Adrenal gland (tissue), 19 donors: ENCODE data around the gene NKTR. TPM values are rescaled to one million over a fixed set of nuclear protein-coding genes. Genes with fewer than 3 reads are reported as not detected.
"Not testable (repeated sequence)": the region's sequence is repeated elsewhere in the genome, so short reads cannot be mapped to it uniquely, and the experiment has no call there.

Experiments used
- DNase-seq, 7 donors: peaks; one replicate each; pipeline ENCODE4 v3.0.0-alpha.2; 2019 to 2020
- H3K27ac ChIP-seq, 5 donors: fragments of 200-600 bp; sonication (generic) in 4 of 5; 1 replicate in 3 of 5; 2 replicates in 2 of 5; pipeline versions ENCODE4 v1.5.1 to v1.8.0; 2016 to 2020; ENCODE audit warnings: mild to moderate bottlenecking in 1 of 5
- H3K27me3 ChIP-seq: fragments of 200-600 bp; 2 replicates; pipeline ENCODE4 v1.8.0; 2021
- H3K36me3 ChIP-seq, 2 donors: fragments of 200-600 bp; replicated peaks in 1 of 2; 1 replicate in 1 of 2; 2 replicates in 1 of 2; pipeline versions ENCODE4 v1.5.1 to v1.8.0; 2018 to 2022
- H3K4me1 ChIP-seq, 2 donors: fragments of 200-600 bp; replicated peaks in 1 of 2; 1 replicate in 1 of 2; 2 replicates in 1 of 2; pipeline versions ENCODE4 v1.5.1 to v1.8.0; 2018 to 2021
- H3K4me3 ChIP-seq, 4 donors: fragments of 200-600 bp; sonication (generic) in 3 of 4; one replicate each; pipeline ENCODE4 v1.5.1; 2016 to 2018
- H3K9me3 ChIP-seq, 3 donors: fragments of 200-600 bp; sonication (generic) in 1 of 3; replicated peaks in 1 of 3; 1 replicate in 2 of 3; 2 replicates in 1 of 3; pipeline versions ENCODE4 v1.5.1 to v1.8.0; 2016 to 2021
- POLR2A ChIP-seq, 2 donors: fragments of 450-650 bp; IDR thresholded peaks; one replicate each; pipeline ENCODE4 v1.6.1; 2017; ENCODE audit warnings: antibody characterized with exemption in 2 of 2, mild to moderate bottlenecking in 2 of 2, moderate library complexity in 1 of 2
- WGBS, 4 donors: extraction: QIAGEN DNeasy Blood & Tissue Kit in 2 of 4; methylation state at CpG; one replicate each; pipeline versions ENCODE4 v1.1.5 to v1.1.7; 2013 to 2017; 5-methylcytosine and 5-hydroxymethylcytosine counted together
- intact Hi-C, 2 donors: fragments of 100-400 bp; cut with DNase I; formaldehyde crosslinking; loops; one replicate each; pipeline versions ENCODE4 v1.14.1 to v1.15.0; 2022 to 2023
- long read RNA-seq, 10 donors: library from polyadenylated mRNA in 3 of 10; unstranded in 2 of 10; stranded (forward) in 1 of 10; transcript quantifications; one replicate each; pipeline ENCODE4 v2.0.0 and lab custom pipeline, GENCODE V29; 2021 to 2026
- polyA plus RNA-seq, 3 donors: library from polyadenylated mRNA; stranded (reverse); fragments of 200-250 nt in 2 of 3; fragments of 350-450 nt in 1 of 3; fragmentation: Illumina TruSeq in 1 of 3; extraction: RNeasy Lipid Tissue Mini Kit (QIAGEN cat#74804) in 1 of 3; gene quantifications; one replicate each; pipeline ENCODE4 v1.2.3, GENCODE V29; 2013 to 2014
- total RNA-seq, 9 donors: library from RNA; depleted of rRNA in 4 of 9; stranded (reverse); fragments of >200 nt in 4 of 9; fragments of 120-200 nt in 1 of 9; fragmentation: NEBNext Ultra II Directional in 1 of 9; extraction: Animal tissue kit (Norgen Biotek cat#: 25700) in 1 of 9; gene quantifications; one replicate each; pipeline versions ENCODE4 v1.1.0 to v1.2.4, GENCODE V29; 2013 to 2023
- TF ChIP-seq, protein P1 (sequence below), 6 experiments: fragments of 450-650 bp in 4 of 6; fragments of 200-600 bp in 2 of 6; sonication (generic) in 1 of 6; IDR thresholded peaks; 1 replicate in 5 of 6; 2 replicates in 1 of 6; pipeline versions ENCODE4 v1.5.1 to v1.8.0; 2016 to 2021; ENCODE audit warnings: antibody characterized with exemption in 6 of 6, mild to moderate bottlenecking in 2 of 6, moderate library complexity in 1 of 6
- donor health status: healthy with polysubstance abuse.
- donor health status: Bipolar disorder and iron deficiency.
- donor health status: DM: yes; HTN: yes; CAD: no.
- donor health status: DM: no; HTN: no; CAD: no.
- donor health status: DM: no; HTN: no; CAD: no.
- donor health status: DM: yes; HTN: yes; CAD: no.

The NKTR gene
- total RNA-seq (100 to 1,000 TPM in 3 of 9 donors, 10 to 100 TPM in 6; 12.7 to 114 (median 53.9) TPM), polyA plus RNA-seq (10 to 100 TPM; 34.3 to 64.7 (median 47.5) TPM)
- long read RNA-seq, donor 1, partial matches to known transcripts: 0 of 5 reads
- long read RNA-seq, donor 1, other reads (novel, unspliced or antisense): 0 of 5 reads
- long read RNA-seq, donor 2, partial matches to known transcripts: 41 of 46 reads
- long read RNA-seq, donor 2, other reads (novel, unspliced or antisense): 0 of 46 reads
- long read RNA-seq, donor 3, partial matches to known transcripts: 0 of 1 reads
- long read RNA-seq, donor 3, other reads (novel, unspliced or antisense): 0 of 1 reads
- long read RNA-seq, donor 4, partial matches to known transcripts: 13 of 23 reads
- long read RNA-seq, donor 4, other reads (novel, unspliced or antisense): 10 of 23 reads
- long read RNA-seq, donor 5, partial matches to known transcripts: 3 of 7 reads
- long read RNA-seq, donor 5, other reads (novel, unspliced or antisense): 3 of 7 reads
- long read RNA-seq, donor 6, partial matches to known transcripts: 10 of 21 reads
- long read RNA-seq, donor 6, other reads (novel, unspliced or antisense): 11 of 21 reads
- long read RNA-seq, donor 7, partial matches to known transcripts: 8 of 13 reads
- long read RNA-seq, donor 7, other reads (novel, unspliced or antisense): 0 of 13 reads
- long read RNA-seq, donor 8, full-length matches to known transcripts: 2 of 10 reads
- long read RNA-seq, donor 8, partial matches to known transcripts: 8 of 10 reads
- long read RNA-seq, donor 8, other reads (novel, unspliced or antisense): 0 of 10 reads
- long read RNA-seq, donor 9, partial matches to known transcripts: 11 of 14 reads
- long read RNA-seq, donor 9, other reads (novel, unspliced or antisense): 0 of 14 reads
- long read RNA-seq, donor 10, full-length matches to known transcripts: 3 of 3 reads
- long read RNA-seq, donor 10, partial matches to known transcripts: 0 of 3 reads
- long read RNA-seq, donor 10, other reads (novel, unspliced or antisense): 0 of 3 reads

- 0 to 1% (median 0%) methylated on average over 14 to 76 of the region's 76 CpGs for WGBS, 4 donors
- peak; percentile 97 to 100 (median 99) for DNase-seq
- Histone ChIP-seq H3K27ac (peak within 1 kb of the TSS; percentile 95 to 98 (median 96)), H3K27me3 (no peaks in the 10 kb centered on the region), H3K4me3 (peak within 1 kb of the TSS; percentile 43 to 87 (median 84)), H3K4me1 (peaks cover 3 to 19% of the 10 kb centered on the region in 2 donors), H3K36me3 (peaks cover 0 to 2% of the 10 kb centered on the region in 2 donors), H3K9me3 (no peaks in the 10 kb centered on the region)
- intact Hi-C loops: loop anchor here (5.0 to 10.0 kb wide), 2 partner anchors 52 to 54 kb away; partner anchors contain the start of gene ZBTB47 (in 2 of the 2)
- peak; percentile 82 to 89 for TF ChIP-seq POLR2A (IDR thresholded peaks at IDR 0.05)
- TF ChIP-seq, protein P1, sequence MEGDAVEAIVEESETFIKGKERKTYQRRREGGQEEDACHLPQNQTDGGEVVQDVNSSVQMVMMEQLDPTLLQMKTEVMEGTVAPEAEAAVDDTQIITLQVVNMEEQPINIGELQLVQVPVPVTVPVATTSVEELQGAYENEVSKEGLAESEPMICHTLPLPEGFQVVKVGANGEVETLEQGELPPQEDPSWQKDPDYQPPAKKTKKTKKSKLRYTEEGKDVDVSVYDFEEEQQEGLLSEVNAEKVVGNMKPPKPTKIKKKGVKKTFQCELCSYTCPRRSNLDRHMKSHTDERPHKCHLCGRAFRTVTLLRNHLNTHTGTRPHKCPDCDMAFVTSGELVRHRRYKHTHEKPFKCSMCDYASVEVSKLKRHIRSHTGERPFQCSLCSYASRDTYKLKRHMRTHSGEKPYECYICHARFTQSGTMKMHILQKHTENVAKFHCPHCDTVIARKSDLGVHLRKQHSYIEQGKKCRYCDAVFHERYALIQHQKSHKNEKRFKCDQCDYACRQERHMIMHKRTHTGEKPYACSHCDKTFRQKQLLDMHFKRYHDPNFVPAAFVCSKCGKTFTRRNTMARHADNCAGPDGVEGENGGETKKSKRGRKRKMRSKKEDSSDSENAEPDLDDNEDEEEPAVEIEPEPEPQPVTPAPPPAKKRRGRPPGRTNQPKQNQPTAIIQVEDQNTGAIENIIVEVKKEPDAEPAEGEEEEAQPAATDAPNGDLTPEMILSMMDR (IDR thresholded peaks at IDR 0.05): peak in 1 of 6 experiments; percentile 2
Measured at GRCh38 chr3:42600111-42600957, at the start of gene NKTR. Gene NKTR, plus strand, starts transcription at chr3:42600686. Its CDS starts 321 bp downstream, at chr3:42601007.

DNA sequence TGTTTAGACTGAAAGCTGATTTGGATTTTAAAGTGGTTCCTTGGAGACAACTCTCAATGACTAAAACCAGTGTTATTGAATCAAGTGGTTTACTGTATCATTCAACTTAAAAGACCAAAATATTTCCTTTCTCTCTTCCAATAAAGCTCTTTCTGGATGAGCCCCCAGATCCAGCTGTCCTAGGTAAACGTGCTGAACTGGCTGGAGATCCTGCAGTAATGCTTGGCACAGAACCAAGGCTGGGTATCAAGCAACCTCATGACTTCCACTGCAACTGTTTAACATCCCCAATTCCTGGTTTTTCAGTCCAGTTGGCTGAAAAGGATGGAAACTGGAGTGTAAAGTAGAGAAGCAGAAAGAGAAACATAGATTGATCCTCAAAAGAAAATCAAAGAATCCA, 47.7 kb upstream of the NKTR start:
- 41 to 75% (median 53%) methylated on average over 1 of the region's 1 CpG for WGBS, 4 donors
- Histone ChIP-seq H3K27ac (no peak overlapping the region), H3K36me3 (peaks cover 0 to 46% of the 10 kb centered on the region in 2 donors), H3K4me1 (no peaks in the 10 kb centered on the region), H3K27me3 (no peaks in the 10 kb centered on the region), H3K9me3 (no peaks in the 10 kb centered on the region), H3K4me3 (no peak overlapping the region)
- TF ChIP-seq, protein P1 (IDR thresholded peaks at IDR 0.05): no peak
- no peak for TF ChIP-seq POLR2A (IDR thresholded peaks at IDR 0.05)
- DNase-seq: peak in 1 of 7 donors; percentile 51
- intact Hi-C loops: no loop called here

DNA sequence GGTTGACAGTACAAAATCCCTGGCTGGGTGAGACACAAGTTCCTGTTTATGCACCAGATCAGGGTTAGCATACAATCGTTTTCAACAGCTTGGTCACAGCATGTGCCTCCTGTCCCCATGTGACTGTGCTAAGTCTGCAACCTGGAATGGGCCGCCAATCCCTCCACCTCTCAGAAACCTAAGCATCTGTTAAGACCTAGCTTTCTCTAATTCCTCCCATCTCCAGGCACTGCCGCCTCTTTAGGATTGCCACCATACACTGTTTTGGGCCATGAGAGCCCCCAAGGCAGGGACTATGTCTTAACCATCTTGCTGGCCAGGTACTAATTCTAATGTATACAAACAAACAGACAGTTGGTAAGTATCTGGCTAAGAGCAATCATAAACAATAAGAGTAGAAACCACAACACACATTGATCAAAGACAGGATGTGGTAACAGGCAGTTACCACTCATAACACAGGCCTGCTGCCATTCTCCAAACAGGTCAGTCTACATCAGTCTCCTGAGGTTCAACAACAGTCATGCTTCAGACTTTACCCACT, 44.3 kb upstream of the NKTR start:
- 70 to 81% (median 76%) methylated on average over 3 of the region's 3 CpGs for WGBS, 4 donors
- intact Hi-C loops: no loop called here
- Histone ChIP-seq H3K4me1 (no peaks in the 10 kb centered on the region), H3K27ac (no peak overlapping the region), H3K27me3 (no peaks in the 10 kb centered on the region), H3K9me3 (no peaks in the 10 kb centered on the region), H3K36me3 (peaks cover 0 to 78% of the 10 kb centered on the region in 2 donors), H3K4me3 (no peak overlapping the region)
- TF ChIP-seq, protein P1 (IDR thresholded peaks at IDR 0.05): no peak
- TF ChIP-seq POLR2A (IDR thresholded peaks at IDR 0.05): no peak
- DNase-seq: no peak

DNA sequence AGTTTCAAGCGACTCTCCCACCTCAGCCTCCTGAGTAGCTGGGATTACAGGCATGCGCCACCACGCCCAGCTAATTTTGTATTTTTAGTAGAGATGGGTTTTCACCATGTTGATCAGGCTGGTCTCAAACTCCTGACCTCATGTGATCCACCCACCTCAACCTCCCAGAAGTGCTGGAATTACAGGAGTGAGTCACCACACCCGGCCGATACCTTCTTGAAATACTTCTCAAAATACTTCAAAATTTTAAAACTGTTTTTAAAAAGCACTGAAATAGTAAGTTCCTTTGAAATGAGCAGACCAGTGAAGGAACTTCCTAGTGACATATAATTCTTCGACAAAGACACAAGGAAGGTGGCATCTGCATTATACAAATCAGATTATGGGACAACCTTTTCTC, 43.7 kb upstream of the NKTR start:
- H3K4me1 ChIP-seq, H3K27ac ChIP-seq, H3K9me3 ChIP-seq, H3K4me3 ChIP-seq, H3K27me3 ChIP-seq, DNase-seq, intact Hi-C loops: not testable (repeated sequence)
- H3K36me3 ChIP-seq: peaks cover 0 to 83% of the 10 kb centered on the region in 2 donors
- 96 to 98% (median 97%) methylated on average over 6 of the region's 6 CpGs for WGBS, 4 donors
